ENCODE data around the gene C2CD3. TPM values are rescaled to one million over a fixed set of nuclear protein-coding genes. Genes with fewer than 3 reads are reported as not detected.

C2CD3 gene, protein sequence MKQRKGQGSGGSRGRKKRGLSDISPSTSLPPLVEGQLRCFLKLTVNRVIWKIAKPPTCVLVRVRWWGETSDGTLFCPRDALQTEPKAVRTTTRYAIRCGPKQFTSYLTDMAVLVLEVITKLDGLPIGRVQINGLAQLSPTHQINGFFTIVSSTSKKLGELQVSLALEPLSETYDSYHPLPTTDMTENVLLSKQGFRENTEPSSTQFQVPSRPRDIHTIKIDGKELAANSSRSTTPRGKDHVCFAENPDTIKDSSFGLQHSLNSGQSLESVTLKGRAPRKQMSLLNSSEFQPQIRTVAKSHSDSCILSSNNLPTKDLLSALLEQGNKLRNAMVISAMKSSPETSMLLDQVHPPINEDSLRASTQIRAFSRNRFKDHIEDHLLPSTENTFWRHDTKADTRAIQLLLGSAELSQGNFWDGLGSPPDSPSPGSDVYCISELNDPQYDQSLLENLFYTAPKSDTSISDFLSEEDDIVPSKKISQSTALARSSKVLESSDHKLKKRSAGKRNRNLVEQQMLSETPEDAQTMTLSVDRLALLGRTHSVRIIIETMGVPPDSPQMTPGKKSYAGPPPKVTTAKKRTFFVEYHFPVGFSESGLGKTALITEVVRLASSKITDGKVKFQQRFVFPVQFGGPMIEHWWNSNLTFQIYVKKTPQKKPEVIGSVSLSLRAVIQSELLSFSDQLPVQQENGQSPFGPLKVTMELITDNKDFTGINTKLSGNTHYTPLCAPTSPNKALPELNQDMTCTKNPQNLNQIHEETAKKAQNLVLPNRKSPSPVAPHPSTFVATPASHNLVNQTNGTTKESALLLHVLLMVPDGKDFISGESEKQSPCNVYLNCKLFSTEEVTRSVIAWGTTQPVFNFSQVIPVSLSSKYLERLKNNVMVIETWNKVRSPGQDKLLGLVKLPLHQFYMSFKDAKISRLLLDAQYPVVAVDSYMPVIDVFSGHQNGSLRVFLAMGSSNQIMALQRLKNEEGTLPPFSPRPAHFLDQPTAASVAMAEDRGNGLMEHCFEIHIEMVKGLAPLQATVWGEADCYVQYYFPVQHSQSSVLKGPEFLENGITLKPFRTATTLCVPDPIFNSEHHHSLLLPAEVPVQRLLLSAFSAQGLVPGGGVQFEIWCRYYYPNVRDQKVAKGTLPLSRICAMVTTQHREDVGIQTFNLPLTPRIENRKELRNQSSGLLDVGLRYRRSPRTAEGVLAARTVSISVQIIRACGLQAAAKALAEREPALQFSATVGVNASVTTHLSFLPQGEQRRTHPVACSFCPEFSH (N-terminal part only)
- total RNA-seq, result 40.9 and 44.0 TPM in 2 replicates
- long read RNA-seq, partial matches to known transcripts, result 19 of 32 reads
- long read RNA-seq, other reads (novel, unspliced or antisense), result 11 of 32 reads

DNA sequence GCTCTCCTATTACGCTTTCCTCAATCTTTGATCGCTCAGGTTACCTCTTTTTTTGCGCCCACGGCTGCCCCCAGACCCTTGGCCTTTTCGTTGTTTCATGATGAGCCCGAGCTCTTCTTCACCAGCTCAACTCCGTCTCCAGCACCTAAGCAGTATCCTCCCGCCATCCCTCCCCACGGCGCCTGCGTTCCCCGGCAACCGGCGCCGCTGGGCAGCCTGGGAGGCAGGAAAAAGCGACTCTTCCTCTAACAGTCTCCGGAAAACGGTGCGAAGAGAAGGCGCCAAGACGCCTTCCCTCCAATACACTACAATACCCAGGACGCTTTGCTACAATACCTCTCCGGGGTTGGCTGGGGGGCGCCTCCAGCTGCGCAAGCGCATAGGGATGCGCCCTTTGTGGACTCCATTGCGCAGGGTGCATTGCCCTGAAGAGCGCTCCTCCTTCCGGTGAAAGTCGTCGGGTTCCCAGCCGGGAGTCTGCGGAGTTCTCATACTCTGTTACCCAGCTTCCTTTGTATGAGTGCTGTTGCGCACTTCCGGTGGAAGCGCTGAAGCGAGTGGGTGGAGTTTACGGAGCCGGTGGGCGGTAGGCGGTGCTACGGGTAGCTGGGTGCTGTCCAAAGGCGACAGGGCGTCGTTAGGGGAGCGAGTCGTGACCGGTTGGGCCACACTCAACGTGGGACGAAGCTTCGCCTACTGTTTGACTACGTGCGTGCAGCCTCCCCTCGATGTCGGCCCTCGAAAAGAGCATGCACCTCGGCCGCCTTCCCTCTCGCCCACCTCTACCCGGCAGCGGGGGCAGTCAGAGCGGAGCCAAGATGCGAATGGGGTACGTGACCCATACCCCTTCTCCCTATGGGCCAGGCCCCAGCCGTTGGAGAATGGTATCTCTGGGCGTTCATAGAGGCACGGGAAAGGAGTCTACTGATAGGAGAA lies at the start of gene C2CD3, which contains the start of gene PPME1:
Gene C2CD3 (minus strand): TSS at position 309 of the 936 bp plus-strand sequence. CDS start 210 bp downstream, at position 99.
Gene PPME1 (plus strand): TSS at position 596 of the 936 bp plus-strand sequence. CDS start 133 bp downstream, at position 729.
- H3K27me3 Mint-ChIP-seq, result no peaks in the 10 kb centered on the region
- H3K36me3 Mint-ChIP-seq (ENCODE audit: insufficient read depth), result peaks cover 8% of the 10 kb centered on the region
- TF ChIP-seq, protein P1, sequence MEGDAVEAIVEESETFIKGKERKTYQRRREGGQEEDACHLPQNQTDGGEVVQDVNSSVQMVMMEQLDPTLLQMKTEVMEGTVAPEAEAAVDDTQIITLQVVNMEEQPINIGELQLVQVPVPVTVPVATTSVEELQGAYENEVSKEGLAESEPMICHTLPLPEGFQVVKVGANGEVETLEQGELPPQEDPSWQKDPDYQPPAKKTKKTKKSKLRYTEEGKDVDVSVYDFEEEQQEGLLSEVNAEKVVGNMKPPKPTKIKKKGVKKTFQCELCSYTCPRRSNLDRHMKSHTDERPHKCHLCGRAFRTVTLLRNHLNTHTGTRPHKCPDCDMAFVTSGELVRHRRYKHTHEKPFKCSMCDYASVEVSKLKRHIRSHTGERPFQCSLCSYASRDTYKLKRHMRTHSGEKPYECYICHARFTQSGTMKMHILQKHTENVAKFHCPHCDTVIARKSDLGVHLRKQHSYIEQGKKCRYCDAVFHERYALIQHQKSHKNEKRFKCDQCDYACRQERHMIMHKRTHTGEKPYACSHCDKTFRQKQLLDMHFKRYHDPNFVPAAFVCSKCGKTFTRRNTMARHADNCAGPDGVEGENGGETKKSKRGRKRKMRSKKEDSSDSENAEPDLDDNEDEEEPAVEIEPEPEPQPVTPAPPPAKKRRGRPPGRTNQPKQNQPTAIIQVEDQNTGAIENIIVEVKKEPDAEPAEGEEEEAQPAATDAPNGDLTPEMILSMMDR (IDR thresholded peaks at IDR 0.05; ENCODE audit: unreplicated experiment), result peak; percentile 34
- H3K4me1 Mint-ChIP-seq (ENCODE audit: low read depth), result peaks cover 6% of the 10 kb centered on the region
- DNase-seq (ENCODE audit: low spot score, unreplicated experiment), result peak; percentile 95
- H3K9me3 Mint-ChIP-seq (ENCODE audit: low read depth), result no peaks in the 10 kb centered on the region
- no peak within 1 kb of the TSS for H3K4me3 Mint-ChIP-seq (ENCODE audit: low read depth)
- H3K27ac Mint-ChIP-seq, result no peak within 1 kb of the TSS

DNA sequence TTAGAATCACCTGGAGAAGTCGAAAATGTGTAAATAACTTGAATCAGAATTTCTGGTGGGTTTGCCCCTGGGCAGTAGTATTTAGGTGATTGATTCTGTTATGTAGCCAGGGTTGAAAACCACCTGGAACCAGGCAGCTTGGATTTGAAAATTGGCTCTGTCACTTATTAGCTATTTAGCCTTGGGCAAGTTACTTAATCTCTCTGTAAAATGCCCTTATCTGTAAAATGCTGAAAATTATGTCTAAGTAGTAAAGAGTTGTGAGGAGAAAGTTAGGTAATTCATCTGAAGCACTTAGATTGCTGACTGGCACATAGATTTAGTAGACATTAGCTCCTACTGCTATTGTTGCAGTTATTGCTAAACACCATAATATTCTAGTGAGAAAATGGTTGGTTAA lies 49.6 kb upstream of the C2CD3 start:
- Mint-ChIP-seq H3K36me3 (ENCODE audit: insufficient read depth) (peaks cover 24% of the 10 kb centered on the region), H3K27ac (no peak overlapping the region), H3K4me1 (ENCODE audit: low read depth) (no peaks in the 10 kb centered on the region), H3K27me3 (no peaks in the 10 kb centered on the region), H3K4me3 (ENCODE audit: low read depth) (no peak overlapping the region), H3K9me3 (ENCODE audit: low read depth) (peaks cover 9% of the 10 kb centered on the region)
- no peak for DNase-seq (ENCODE audit: low spot score, unreplicated experiment)
- TF ChIP-seq, protein P1 (IDR thresholded peaks at IDR 0.05; ENCODE audit: unreplicated experiment), result no peak

DNA sequence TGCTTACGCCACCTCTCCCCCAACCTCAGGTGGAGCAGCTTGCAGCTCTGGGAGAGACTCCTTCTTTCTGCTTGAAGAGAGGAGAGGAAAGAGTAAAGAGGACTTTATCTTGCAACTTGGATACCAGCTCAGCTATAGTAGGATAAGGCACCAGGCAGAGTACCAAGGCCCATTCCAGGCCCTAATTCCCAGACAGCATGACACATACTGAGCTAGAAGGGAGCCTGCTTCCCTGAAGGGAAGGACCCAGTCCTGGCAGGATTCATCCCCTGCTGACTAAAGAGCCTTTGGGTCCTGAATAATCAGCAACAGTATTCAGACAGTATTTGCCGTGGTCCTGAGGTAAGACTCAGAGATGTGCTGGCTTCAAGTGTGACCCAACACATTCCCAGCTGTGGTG lies 41.7 kb upstream of the C2CD3 start:
- Mint-ChIP-seq H3K4me3 (ENCODE audit: low read depth) (no peak overlapping the region), H3K36me3 (ENCODE audit: insufficient read depth) (peaks cover 30% of the 10 kb centered on the region), H3K9me3 (ENCODE audit: low read depth) (peaks cover 4% of the 10 kb centered on the region), H3K27me3 (no peaks in the 10 kb centered on the region), H3K4me1 (ENCODE audit: low read depth) (no peaks in the 10 kb centered on the region), H3K27ac (no peak overlapping the region)
- no peak for DNase-seq (ENCODE audit: low spot score, unreplicated experiment)
- TF ChIP-seq, protein P1 (IDR thresholded peaks at IDR 0.05; ENCODE audit: unreplicated experiment), result no peak

DNA sequence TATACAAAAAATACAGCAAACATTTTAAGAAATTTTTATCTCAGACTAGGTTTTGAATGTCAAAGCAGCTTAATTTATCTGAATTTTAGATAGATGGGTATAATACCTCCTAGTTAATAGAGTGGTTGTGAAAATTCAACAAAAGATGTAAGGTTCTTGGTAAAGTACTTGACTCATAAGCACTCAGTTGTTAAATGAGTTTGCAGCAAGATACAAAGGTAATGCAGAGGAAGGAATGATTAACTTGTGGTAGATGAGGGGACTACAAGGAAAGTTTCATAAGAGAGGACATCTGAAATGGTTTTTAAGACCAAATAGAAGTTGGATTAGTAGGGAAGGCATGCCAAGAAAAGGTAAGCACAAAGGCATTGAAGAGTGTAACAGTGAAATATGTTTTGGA lies 37.7 kb upstream of the C2CD3 start:
- TF ChIP-seq, protein P1 (IDR thresholded peaks at IDR 0.05; ENCODE audit: unreplicated experiment), result no peak
- no peak overlapping the region for H3K27ac Mint-ChIP-seq
- H3K4me3 Mint-ChIP-seq (ENCODE audit: low read depth), result no peak overlapping the region
- peaks cover 14% of the 10 kb centered on the region for H3K36me3 Mint-ChIP-seq (ENCODE audit: insufficient read depth)
- H3K9me3 Mint-ChIP-seq (ENCODE audit: low read depth), result no peaks in the 10 kb centered on the region
- DNase-seq (ENCODE audit: low spot score, unreplicated experiment), result no peak
- H3K27me3 Mint-ChIP-seq, result no peaks in the 10 kb centered on the region
- no peaks in the 10 kb centered on the region for H3K4me1 Mint-ChIP-seq (ENCODE audit: low read depth)
